ENCODE data around the gene WBP2NL.
"Not testable (repeated sequence)": the region's sequence is repeated elsewhere in the genome, so short reads cannot be mapped to it uniquely, and the experiment has no call there.

WBP2NL gene

DNA sequence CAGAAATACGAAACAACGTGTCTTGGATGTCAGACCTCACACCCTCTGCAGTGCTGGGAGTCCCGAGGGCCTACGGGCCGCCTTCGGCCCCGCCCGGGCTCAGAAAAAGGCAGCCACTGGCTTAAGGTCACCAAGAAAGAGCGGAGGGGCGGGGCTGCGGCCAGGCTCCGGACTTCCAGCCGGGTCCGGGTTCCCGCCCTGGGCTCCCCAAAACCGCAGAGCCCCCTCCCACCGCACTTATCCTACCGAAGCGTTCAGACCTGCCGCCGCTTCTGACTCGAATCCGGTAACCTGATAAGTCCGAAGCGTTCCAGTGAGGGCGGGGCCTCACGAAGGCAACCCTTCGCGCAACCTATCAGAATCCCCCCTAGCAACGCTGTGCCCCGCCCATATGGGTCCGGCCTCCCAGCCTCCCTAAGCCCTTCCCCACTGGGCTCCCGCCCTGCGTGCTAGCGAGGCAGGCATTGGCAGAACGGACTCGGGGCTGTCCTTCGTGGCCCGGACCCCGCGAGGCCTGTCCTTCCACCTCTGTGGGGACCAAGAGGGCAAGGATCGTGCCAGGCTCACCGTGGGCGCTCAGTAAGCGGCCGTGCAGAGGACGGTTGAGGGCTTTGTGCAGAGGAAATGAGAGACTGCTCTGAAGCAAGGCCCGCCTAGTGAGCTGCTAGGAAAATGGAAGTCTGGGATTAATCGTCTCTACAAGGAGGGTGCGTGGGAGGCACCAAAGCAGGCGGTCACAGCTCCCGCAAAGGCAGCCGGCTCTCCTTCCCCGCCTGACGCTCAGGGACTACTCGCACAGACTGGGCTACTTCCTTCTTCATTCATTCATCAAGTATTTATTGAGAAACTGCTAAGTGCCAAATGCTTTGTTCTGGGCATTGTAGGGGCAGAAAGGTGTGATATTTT, 72.2 kb downstream of the WBP2NL start, which contains the start of gene NAGA:
NAGA (minus strand) TSS at position 296 of the 906 bp plus-strand sequence. CDS start 515 bp downstream, outside the sequence.
- DNase-seq (ENCODE audit: low read depth in 1 of 2, low spot score in 1 of 2), result peak; percentile 75 to 81

DNA sequence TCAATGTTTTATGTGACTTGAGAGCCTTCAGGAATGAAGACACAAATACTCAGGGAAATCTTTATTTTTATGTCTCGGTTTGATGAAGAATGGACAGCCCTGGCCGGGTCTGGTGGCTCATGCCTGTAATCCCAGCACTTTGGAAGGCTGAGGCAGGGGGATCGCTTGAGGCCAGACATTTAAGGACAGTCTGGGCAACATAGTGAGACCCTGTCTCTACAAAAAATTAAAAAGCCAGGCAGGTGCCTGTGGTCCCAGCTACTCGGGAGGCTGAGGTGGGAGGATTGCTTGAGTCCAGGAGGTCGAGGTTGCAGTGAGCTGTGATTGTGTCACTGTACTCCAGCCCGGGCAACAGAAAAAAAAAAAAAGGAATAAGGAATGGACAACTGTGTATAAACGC, 72.9 kb downstream of the WBP2NL start:
- DNase-seq (ENCODE audit: low read depth in 1 of 2, low spot score in 1 of 2), result not testable (repeated sequence)

GRCh38 chr22:42072606-42073330, 74.2 kb downstream of the WBP2NL start:
- no peak for DNase-seq (ENCODE audit: low read depth in 1 of 2, low spot score in 1 of 2)

- no peak for DNase-seq (ENCODE audit: low read depth in 1 of 2, low spot score in 1 of 2)
Measured at GRCh38 chr22:42073621-42074041, 75.0 kb downstream of the WBP2NL start.

DNA sequence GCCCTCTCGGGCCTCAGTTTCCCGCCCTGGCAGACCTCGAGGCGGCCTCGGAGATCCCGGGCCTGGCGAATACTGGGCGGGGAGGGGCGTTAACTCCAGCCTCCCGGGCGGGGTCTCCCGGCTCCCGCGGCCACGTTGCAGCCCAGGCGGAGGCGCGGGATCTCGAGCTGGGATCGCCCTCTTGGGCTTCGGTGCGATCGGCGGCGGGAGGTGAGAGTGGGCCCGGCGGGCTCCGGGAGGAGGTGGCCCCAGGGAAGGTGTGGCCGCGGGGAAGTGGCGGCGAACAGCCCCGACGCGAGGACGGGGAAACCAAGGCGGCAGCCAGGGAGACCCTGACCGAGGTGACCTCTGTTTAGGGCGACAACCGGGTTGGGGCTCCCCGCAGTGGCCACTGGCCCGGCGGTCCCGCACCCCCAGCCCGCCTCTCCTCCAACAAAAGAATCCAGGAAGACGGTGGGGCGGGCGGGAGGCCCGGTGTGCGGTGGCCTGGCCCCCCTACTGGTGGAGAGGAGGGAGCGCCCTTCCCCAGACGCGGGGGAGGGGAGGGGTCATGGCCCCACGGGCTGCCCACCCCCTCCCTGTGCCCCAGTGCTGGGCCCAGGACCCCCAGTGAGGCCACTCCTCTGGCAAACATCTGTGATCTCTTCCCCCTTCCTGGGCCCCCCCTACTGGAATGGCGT, 75.7 kb downstream of the WBP2NL start, which contains the start of gene PHETA2:
PHETA2 (plus strand) TSS at position 117 of the 680 bp plus-strand sequence. CDS start 3,046 bp downstream, outside the sequence.
- DNase-seq (ENCODE audit: low read depth in 1 of 2, low spot score in 1 of 2), result peak in 1 of 2 donors; percentile 35

- DNase-seq (ENCODE audit: low read depth in 1 of 2, low spot score in 1 of 2), result no peak
Measured at GRCh38 chr22:42074846-42075676, 76.5 kb downstream of the WBP2NL start.

DNA sequence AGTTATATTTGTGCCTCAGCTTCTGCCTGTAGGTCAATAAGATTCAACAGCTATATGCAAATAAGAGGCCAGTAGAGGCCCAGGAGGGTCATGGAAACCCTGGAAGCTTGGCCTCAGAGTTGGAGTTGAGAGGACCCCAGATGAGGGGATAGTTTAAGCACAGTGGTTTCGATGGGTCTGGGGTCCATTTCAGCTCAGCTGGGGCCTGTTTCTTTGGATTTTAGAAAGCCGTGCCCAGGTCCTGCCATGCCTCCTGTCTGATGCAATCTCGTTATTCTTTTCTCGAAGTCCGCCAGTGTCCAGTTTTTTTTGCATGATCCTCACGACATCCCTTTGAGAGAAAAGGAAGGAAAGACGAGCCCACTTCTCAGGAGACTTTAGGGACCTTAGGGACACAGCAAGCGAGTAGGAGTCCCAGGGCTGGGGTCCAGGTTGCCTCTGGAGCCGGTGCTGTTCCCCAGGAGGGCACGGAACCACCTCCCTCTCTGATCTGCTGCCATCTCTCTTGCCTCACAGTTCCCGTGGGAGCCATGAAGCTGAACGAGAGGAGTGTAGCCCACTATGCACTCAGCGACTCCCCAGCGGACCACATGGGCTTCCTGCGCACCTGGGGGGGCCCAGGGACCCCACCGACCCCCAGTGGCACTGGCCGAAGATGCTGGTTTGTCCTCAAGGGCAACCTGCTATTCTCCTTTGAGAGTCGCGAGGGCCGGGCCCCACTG, 78.3 kb downstream of the WBP2NL start:
- DNase-seq (ENCODE audit: low read depth in 1 of 2, low spot score in 1 of 2), result no peak

DNA sequence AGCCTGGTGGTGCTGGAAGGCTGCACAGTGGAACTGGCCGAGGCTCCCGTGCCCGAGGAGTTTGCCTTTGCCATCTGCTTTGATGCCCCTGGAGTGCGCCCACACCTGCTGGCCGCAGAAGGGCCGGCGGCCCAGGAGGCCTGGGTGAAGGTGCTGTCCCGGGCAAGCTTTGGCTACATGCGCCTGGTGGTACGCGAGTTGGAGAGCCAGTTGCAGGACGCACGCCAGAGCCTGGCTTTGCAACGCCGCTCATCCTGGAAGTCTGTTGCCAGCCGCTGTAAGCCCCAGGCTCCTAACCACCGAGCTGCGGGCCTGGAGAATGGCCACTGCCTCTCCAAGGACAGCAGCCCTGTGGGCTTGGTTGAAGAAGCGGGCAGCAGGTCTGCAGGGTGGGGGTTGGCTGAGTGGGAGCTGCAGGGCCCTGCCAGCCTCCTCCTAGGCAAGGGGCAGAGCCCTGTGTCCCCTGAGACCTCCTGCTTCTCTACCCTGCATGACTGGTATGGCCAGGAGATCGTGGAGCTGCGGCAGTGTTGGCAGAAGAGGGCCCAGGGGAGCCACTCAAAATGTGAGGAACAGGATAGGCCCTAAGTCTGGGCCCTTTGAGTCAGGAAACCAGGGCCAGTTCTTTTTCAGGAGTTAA, 79.0 kb downstream of the WBP2NL start:
- no peak for DNase-seq (ENCODE audit: low read depth in 1 of 2, low spot score in 1 of 2)

Measured in stimulated activated CD4-positive, alpha-beta T cell treated with anti-CD3 and anti-CD28 coated beads, Interleukin-15, amount 100 ng/mL, for 1 hour (primary cell).